Measurements from ENCODE around the gene CAPN6. TPM values are rescaled to one million over a fixed set of nuclear protein-coding genes. Genes with fewer than 3 reads are reported as not detected.

CAPN6 gene
- polyA plus RNA-seq, 1 donor = 7.3 TPM

GRCh38 chrX:111207851-111208250 lies 62.4 kb downstream of the CAPN6 start:
- DNase-seq = no peak
- Histone ChIP-seq H3K27me3 (ENCODE audit: control insufficient read depth, insufficient read depth, low read length) (no peaks in the 10 kb centered on the region), H3K9me3 (ENCODE audit: control insufficient read depth, low read depth, low read length) (no peaks in the 10 kb centered on the region), H3K4me3 (ENCODE audit: low read length) (no peak overlapping the region), H3K36me3 (ENCODE audit: control insufficient read depth, insufficient read depth, low read length) (no peaks in the 10 kb centered on the region), H3K27ac (ENCODE audit: low read length) (no peak overlapping the region), H3K4me1 (ENCODE audit: control insufficient read depth, insufficient read depth, low read length) (no peaks in the 10 kb centered on the region)
- no CpG with 5 or more reads among the region's 8 CpGs for WGBS (ENCODE audit: insufficient coverage, low lambda C conversion rate)

- DNase-seq = no peak
- Histone ChIP-seq H3K4me3 (ENCODE audit: low read length) (no peak overlapping the region), H3K27ac (ENCODE audit: low read length) (no peak overlapping the region), H3K27me3 (ENCODE audit: control insufficient read depth, insufficient read depth, low read length) (no peaks in the 10 kb centered on the region), H3K9me3 (ENCODE audit: control insufficient read depth, low read depth, low read length) (no peaks in the 10 kb centered on the region), H3K36me3 (ENCODE audit: control insufficient read depth, insufficient read depth, low read length) (no peaks in the 10 kb centered on the region), H3K4me1 (ENCODE audit: control insufficient read depth, insufficient read depth, low read length) (no peaks in the 10 kb centered on the region)
- WGBS (ENCODE audit: insufficient coverage, low lambda C conversion rate) = no CpG with 5 or more reads among the region's 3 CpGs
Observed at GRCh38 chrX:111200327-111200726, 70.0 kb downstream of the CAPN6 start.

- Histone ChIP-seq H3K27ac (ENCODE audit: low read length) (no peak overlapping the region), H3K4me1 (ENCODE audit: control insufficient read depth, insufficient read depth, low read length) (no peaks in the 10 kb centered on the region), H3K4me3 (ENCODE audit: low read length) (no peak overlapping the region), H3K36me3 (ENCODE audit: control insufficient read depth, insufficient read depth, low read length) (no peaks in the 10 kb centered on the region), H3K27me3 (ENCODE audit: control insufficient read depth, insufficient read depth, low read length) (no peaks in the 10 kb centered on the region), H3K9me3 (ENCODE audit: control insufficient read depth, low read depth, low read length) (no peaks in the 10 kb centered on the region)
- WGBS (ENCODE audit: insufficient coverage, low lambda C conversion rate) = 80% methylated on average over 1 of the region's 2 CpGs
- no peak for DNase-seq
Observed at GRCh38 chrX:111199505-111199904, 70.8 kb downstream of the CAPN6 start.

Other genes with a start within 250 kb of the CAPN6 start
- 2.2 TPM for gene PAK3, start 174.3 kb downstream of the CAPN6 start, polyA plus RNA-seq
- gene DCX, start 141.7 kb upstream of the CAPN6 start, polyA plus RNA-seq = 5.4 TPM
- gene SERTM2, start 241.2 kb upstream of the CAPN6 start, polyA plus RNA-seq = 0.30 TPM

All from large intestine (tissue), 3 donors.